ENCODE data around the gene MACF1. TPM values are rescaled to one million over a fixed set of nuclear protein-coding genes. Genes with fewer than 3 reads are reported as not detected.
"Not testable (repeated sequence)": the region's sequence is repeated elsewhere in the genome, so short reads cannot be mapped to it uniquely, and the experiment has no call there.

Gene MACF1
- total and polyA plus RNA-seq, 9 donors, result 93.6 to 331 (median 247) TPM

DNA sequence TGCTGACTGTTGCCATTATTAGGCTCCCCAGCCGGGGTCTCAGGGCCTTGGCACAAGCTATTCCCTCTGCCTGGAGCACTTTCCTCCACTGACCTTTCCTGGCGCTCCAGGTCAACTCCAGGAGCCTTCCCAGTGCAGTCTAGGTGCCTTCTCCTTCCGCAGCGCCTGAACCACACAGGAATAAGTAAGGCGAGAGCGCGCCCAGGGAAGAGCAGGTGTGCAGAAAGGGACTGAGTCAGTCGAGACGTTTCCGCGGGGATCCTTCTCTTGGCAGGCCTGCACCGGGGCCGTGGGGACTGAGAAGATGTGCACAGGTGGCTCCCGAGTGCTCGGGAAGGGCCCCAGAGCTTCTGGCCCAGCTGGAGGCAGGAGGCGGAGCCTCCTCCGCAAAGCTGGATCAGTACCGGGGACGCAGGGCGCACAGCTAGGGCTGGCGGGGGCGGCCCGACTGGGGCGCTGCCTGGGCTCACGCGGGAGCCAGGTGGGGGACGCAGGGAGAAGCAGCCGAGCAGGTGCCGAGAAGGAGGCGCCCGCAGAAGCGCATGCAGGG is 286.2 kb downstream of the MACF1 start:
- TF ChIP-seq POLR2A (IDR thresholded peaks at IDR 0.05), result no peak
- TF ChIP-seq EP300 (IDR thresholded peaks at IDR 0.05), result no peak
- TF ChIP-seq, protein P1, sequence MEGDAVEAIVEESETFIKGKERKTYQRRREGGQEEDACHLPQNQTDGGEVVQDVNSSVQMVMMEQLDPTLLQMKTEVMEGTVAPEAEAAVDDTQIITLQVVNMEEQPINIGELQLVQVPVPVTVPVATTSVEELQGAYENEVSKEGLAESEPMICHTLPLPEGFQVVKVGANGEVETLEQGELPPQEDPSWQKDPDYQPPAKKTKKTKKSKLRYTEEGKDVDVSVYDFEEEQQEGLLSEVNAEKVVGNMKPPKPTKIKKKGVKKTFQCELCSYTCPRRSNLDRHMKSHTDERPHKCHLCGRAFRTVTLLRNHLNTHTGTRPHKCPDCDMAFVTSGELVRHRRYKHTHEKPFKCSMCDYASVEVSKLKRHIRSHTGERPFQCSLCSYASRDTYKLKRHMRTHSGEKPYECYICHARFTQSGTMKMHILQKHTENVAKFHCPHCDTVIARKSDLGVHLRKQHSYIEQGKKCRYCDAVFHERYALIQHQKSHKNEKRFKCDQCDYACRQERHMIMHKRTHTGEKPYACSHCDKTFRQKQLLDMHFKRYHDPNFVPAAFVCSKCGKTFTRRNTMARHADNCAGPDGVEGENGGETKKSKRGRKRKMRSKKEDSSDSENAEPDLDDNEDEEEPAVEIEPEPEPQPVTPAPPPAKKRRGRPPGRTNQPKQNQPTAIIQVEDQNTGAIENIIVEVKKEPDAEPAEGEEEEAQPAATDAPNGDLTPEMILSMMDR (IDR thresholded peaks at IDR 0.05), result no peak
- WGBS, 3 donors, result 13 to 22% (median 15%) methylated on average over 30 to 32 of the region's 32 CpGs
- Histone ChIP-seq H3K9me3 (no peaks in the 10 kb centered on the region), H3K27ac (peak overlapping the region in 1 of 2 donors; percentile 26), H3K4me3 (peak overlapping the region; percentile 50), H3K27me3 (no peaks in the 10 kb centered on the region), H3K4me1 (ENCODE audit: insufficient read depth) (peaks cover 10% of the 10 kb centered on the region), H3K36me3 (no peaks in the 10 kb centered on the region)
- peak in 2 of 5 donors; percentile 40 to 58 for DNase-seq
- intact Hi-C loops (cut with DNase I), result no loop called here

DNA sequence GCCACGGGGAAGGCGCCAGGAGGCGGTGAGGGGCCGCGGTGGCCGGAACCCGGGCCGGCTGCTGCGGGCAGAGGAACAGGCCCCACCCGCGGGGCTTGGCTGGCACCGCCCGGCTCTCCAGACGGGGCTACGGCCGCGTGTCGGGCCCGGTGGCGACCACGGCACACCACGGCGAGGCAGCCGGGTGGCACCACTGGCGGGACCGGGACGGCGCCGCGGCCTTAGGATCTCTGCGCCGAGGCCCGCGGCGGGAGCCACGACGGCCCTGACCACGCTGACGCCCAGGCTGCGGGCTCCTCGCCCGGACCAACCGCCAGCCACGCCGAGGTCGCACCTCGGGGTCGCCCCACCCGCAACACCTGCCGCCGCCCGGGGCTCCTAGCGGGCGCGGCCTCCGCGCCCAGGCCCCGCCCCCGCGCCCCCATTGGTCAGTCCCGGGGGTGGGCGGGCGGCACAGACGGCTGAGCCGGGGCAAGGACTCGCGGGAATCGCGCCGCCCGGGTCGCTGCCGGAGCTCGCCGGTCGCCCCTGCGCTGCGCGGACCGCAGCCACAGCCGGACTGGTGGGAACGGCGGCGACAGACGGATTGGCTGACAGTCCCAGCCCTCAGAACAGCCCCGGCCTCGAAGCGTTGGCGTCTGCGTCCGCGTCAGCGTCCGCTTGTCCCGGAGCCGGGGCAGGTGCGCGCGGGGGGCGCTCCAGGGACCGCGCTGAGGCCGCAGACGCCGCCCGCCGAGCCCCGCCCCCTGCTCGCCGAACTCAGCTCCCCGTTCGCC is 286.8 kb downstream of the MACF1 start, which contains the start of gene BMP8A:
BMP8A (plus strand) TSS at position 491 of the 776 bp plus-strand sequence. CDS start 356 bp downstream, outside the sequence.
- DNase-seq, result peak; percentile 58 to 80 (median 74)
- no peaks in the 10 kb centered on the region for H3K36me3 ChIP-seq
- intact Hi-C loops (cut with DNase I), result no loop called here
- no peaks in the 10 kb centered on the region for H3K9me3 ChIP-seq
- H3K27ac ChIP-seq, result peak within 1 kb of the TSS in 1 of 2 donors; percentile 26
- peak within 1 kb of the TSS; percentile 50 for H3K4me3 ChIP-seq
- WGBS, 3 donors, result 0 to 1% (median 0%) methylated on average over 11 to 112 of the region's 112 CpGs
- H3K4me1 ChIP-seq (ENCODE audit: insufficient read depth), result peaks cover 10% of the 10 kb centered on the region
- H3K27me3 ChIP-seq, result no peaks in the 10 kb centered on the region
- TF ChIP-seq EP300 (IDR thresholded peaks at IDR 0.05) (no peak), POLR2A (IDR thresholded peaks at IDR 0.05) (peak; percentile 50)
- TF ChIP-seq, protein P1 (IDR thresholded peaks at IDR 0.05), result no peak

DNA sequence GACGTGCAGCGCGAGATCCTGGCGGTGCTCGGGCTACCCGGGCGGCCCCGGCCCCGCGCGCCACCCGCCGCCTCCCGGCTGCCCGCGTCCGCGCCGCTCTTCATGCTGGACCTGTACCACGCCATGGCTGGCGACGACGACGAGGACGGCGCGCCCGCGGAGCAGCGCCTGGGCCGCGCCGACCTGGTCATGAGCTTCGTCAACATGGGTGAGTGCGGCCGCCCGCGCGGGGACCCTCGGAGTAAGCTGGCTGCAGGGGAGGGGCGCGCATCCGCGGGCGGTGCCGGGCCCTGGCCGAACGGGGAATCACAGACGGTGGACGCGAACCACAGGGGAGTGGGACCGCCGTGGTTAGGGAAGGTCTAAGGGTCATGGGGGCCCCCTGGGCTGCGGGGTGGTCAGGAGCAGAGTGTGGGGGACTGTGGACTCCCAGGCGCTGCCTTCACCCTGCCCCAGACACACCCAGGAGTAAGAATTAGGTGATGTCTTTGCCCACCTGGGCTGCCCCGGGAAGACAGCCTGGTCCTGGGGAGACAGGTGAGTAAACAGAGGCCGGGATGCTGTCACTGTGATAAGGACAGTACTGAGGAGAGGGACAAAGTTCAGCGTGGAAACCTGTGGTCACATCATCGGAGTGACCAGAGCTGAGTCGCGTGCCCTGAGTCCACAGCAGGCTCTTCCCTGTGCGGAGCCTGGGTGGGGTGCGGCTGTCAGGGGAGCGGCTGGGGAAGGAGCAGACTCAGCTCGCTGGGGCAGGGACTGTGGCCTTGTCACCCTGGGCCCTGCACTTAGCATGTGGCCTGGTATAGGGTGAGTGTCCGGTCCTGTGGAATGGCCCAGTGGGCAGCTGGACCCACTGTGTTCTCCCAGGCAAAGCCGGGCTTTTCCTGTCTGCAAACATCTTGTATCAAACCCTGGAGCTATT is 287.9 kb downstream of the MACF1 start:
- H3K27ac ChIP-seq; H3K9me3 ChIP-seq; intact Hi-C loops (cut with DNase I); H3K36me3 ChIP-seq; DNase-seq; H3K27me3 ChIP-seq: not testable (repeated sequence)
- Histone ChIP-seq H3K4me1 (ENCODE audit: insufficient read depth) (peaks cover 12% of the 10 kb centered on the region), H3K4me3 (peak overlapping the region; percentile 50)
- 17 to 46% (median 24%) methylated on average over 27 to 67 of the region's 67 CpGs for WGBS, 3 donors

DNA sequence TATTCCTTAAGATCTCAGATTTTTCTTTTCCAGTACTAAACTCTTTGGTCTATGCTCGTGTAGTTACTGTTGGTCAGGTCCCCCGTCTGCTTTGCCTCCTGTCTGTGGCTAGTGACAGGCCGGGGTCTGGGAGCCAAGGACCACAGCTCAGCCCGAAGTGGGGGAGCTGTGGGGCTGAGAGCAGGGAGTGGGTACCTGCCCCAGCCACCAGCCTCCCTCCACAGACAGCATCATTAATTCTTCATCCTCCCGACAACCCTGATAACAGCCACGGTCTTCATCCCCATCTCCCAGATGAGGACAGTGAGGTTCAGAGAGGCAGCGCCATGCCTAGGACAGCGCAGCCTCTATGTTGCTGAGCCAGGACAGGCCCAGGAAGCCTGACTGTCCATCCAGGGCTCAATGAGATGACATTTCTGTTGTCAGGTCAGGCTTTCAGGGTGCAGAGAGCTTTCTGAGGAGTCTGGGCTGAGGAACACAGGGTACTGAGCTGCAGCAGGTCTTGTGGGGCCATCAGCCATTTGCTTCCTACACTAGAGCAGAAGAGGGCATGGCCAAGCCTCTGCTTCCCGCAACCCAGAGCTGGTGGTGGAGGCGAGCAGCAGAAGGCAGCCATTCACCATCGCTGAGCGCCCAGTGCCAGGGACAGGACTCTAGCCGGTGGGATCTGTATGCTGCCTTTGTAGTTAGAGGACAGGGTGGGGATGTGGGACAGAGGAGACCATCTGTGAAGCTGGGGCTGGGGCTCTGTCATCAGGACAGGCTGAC is 288.7 kb downstream of the MACF1 start:
- DNase-seq; intact Hi-C loops (cut with DNase I); H3K36me3 ChIP-seq; H3K27me3 ChIP-seq; H3K4me3 ChIP-seq; H3K9me3 ChIP-seq; H3K27ac ChIP-seq: not testable (repeated sequence)
- peaks cover 14% of the 10 kb centered on the region for H3K4me1 ChIP-seq (ENCODE audit: insufficient read depth)
- WGBS, 3 donors, result 88 to 93% (median 89%) methylated on average over 13 of the region's 13 CpGs
